ENCODE data around the gene FLACC1. TPM values are rescaled to one million over a fixed set of nuclear protein-coding genes. Genes with fewer than 3 reads are reported as not detected.

FLACC1 gene
- polyA plus RNA-seq, 1 donor (not counting 4 experiments of a cell fraction or from before 2014, with no cell fraction given) = 0.43 TPM

DNA sequence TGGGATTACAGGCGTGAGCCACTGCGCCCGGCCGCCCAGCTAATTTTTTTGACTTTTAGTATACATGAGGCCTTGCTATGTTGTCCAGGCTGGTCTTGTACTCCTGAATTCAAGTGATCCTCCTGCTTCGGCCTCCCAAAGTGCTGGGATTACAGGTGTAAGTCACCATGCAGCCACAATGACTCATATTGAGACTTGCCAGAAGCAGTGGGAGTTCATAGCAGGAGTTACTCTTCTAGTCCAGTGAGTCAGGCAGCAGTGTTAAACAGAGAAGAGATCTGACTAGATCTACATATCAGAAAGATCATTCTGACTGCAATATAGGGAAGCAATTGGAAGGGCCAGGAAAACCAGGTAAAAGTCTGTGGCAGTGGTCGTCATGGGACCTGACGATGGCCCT lies 1.5 kb upstream of the FLACC1 start:
- Histone ChIP-seq H3K4me1 (ENCODE audit: control insufficient read depth, extremely low read depth, insufficient read depth, low read length) (peaks cover 4% of the 10 kb centered on the region), H3K36me3 (ENCODE audit: control insufficient read depth in 2 of 2, extremely low read depth in 1 of 2, insufficient read depth in 2 of 2, low read length in 2 of 2) (peaks cover 1 to 6% of the 10 kb centered on the region in 2 experiments), H3K79me2 (ENCODE audit: control insufficient read depth, insufficient read depth, low read length) (no peaks in the 10 kb centered on the region), H3K4me2 (ENCODE audit: control insufficient read depth, extremely low read depth, insufficient read depth, low read depth, low read length) (no peak overlapping the region), H2AFZ (ENCODE audit: control insufficient read depth, low read length) (no peak overlapping the region), H4K20me1 (ENCODE audit: control insufficient read depth, extremely low read depth, insufficient read depth, low read length) (no peaks in the 10 kb centered on the region), H3K4me3 (ENCODE audit: control insufficient read depth in 2 of 3, extremely low read depth in 1 of 3, insufficient read depth in 2 of 3, low read depth in 1 of 3, low read length in 3 of 3) (no peak overlapping the region), H3K9me1 (ENCODE audit: control insufficient read depth, extremely low read depth, insufficient read depth, low read length) (no peaks in the 10 kb centered on the region), H3K27ac (ENCODE audit: control insufficient read depth, insufficient read depth, low read length) (no peak overlapping the region), H3K27me3 (ENCODE audit: control insufficient read depth, extremely low read depth, insufficient read depth, low read length) (no peaks in the 10 kb centered on the region), H3K9me3 (ENCODE audit: control insufficient read depth, low read depth, low read length) (peaks cover 5% of the 10 kb centered on the region), H3K9ac (ENCODE audit: control insufficient read depth, extremely low read depth, insufficient read depth, low read length) (no peak overlapping the region)
- TF ChIP-seq, protein P1, sequence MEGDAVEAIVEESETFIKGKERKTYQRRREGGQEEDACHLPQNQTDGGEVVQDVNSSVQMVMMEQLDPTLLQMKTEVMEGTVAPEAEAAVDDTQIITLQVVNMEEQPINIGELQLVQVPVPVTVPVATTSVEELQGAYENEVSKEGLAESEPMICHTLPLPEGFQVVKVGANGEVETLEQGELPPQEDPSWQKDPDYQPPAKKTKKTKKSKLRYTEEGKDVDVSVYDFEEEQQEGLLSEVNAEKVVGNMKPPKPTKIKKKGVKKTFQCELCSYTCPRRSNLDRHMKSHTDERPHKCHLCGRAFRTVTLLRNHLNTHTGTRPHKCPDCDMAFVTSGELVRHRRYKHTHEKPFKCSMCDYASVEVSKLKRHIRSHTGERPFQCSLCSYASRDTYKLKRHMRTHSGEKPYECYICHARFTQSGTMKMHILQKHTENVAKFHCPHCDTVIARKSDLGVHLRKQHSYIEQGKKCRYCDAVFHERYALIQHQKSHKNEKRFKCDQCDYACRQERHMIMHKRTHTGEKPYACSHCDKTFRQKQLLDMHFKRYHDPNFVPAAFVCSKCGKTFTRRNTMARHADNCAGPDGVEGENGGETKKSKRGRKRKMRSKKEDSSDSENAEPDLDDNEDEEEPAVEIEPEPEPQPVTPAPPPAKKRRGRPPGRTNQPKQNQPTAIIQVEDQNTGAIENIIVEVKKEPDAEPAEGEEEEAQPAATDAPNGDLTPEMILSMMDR (optimal IDR thresholded peaks at IDR 0.05 in 1 of 3, IDR thresholded peaks at IDR 0.05 in 1 of 3, conservative IDR thresholded peaks at IDR 0.05 in 1 of 3; ENCODE audit: extremely low read depth in 1 of 3, insufficient read depth in 2 of 3, low read length in 3 of 3) = no peak
- no peak for TF ChIP-seq EZH2 (IDR thresholded peaks at IDR 0.05; ENCODE audit: low read length)
- dilution Hi-C loops (cut with MboI; ENCODE audit: extremely low pct_ligation_motif_present, low sequenced_read_pairs) = no loop called here
- DNase-seq (ENCODE audit: low read depth, low spot score) = no peak
- FAIRE-seq = no peak

GRCh38 chr2:201353116-201353515 lies 4.0 kb downstream of the FLACC1 start:
- Histone ChIP-seq H3K9me3 (ENCODE audit: control insufficient read depth, low read depth, low read length) (no peaks in the 10 kb centered on the region), H3K36me3 (ENCODE audit: control insufficient read depth in 2 of 2, extremely low read depth in 1 of 2, insufficient read depth in 2 of 2, low read length in 2 of 2) (no peaks in the 10 kb centered on the region), H2AFZ (ENCODE audit: control insufficient read depth, low read length) (no peak overlapping the region), H3K4me1 (ENCODE audit: control insufficient read depth, extremely low read depth, insufficient read depth, low read length) (no peaks in the 10 kb centered on the region), H4K20me1 (ENCODE audit: control insufficient read depth, extremely low read depth, insufficient read depth, low read length) (no peaks in the 10 kb centered on the region), H3K9me1 (ENCODE audit: control insufficient read depth, extremely low read depth, insufficient read depth, low read length) (no peaks in the 10 kb centered on the region), H3K9ac (ENCODE audit: control insufficient read depth, extremely low read depth, insufficient read depth, low read length) (no peak overlapping the region), H3K79me2 (ENCODE audit: control insufficient read depth, insufficient read depth, low read length) (no peaks in the 10 kb centered on the region), H3K4me2 (ENCODE audit: control insufficient read depth, extremely low read depth, insufficient read depth, low read depth, low read length) (no peak overlapping the region), H3K27ac (ENCODE audit: control insufficient read depth, insufficient read depth, low read length) (no peak overlapping the region), H3K27me3 (ENCODE audit: control insufficient read depth, extremely low read depth, insufficient read depth, low read length) (no peaks in the 10 kb centered on the region), H3K4me3 (ENCODE audit: control insufficient read depth in 2 of 3, extremely low read depth in 1 of 3, insufficient read depth in 2 of 3, low read depth in 1 of 3, low read length in 3 of 3) (no peak overlapping the region)
- TF ChIP-seq EZH2 (IDR thresholded peaks at IDR 0.05; ENCODE audit: low read length) = no peak
- TF ChIP-seq, protein P1 (optimal IDR thresholded peaks at IDR 0.05 in 1 of 3, IDR thresholded peaks at IDR 0.05 in 1 of 3, conservative IDR thresholded peaks at IDR 0.05 in 1 of 3; ENCODE audit: extremely low read depth in 1 of 3, insufficient read depth in 2 of 3, low read length in 3 of 3) = no peak
- dilution Hi-C loops (cut with MboI; ENCODE audit: extremely low pct_ligation_motif_present, low sequenced_read_pairs) = no loop called here
- DNase-seq (ENCODE audit: low read depth, low spot score) (no peak), FAIRE-seq (no peak)

Measured in keratinocyte (primary cell).